GM10266 (cell line): ENCODE measurements around the gene TMCO4.

Source experiments
- DNase-seq: peaks from one replicate; pipeline ENCODE4 v3.0.0; 2012; ENCODE audit errors: extremely low spot score
- TF ChIP-seq, protein P1 (sequence below): IDR thresholded peaks from 2 replicates; pipeline ENCODE4 v1.5.1; 2012; ENCODE audit warnings: mild to moderate bottlenecking, low read depth; ENCODE audit not compliant: control insufficient read depth, insufficient read depth; ENCODE audit errors: missing control alignments

TMCO4 gene

DNA sequence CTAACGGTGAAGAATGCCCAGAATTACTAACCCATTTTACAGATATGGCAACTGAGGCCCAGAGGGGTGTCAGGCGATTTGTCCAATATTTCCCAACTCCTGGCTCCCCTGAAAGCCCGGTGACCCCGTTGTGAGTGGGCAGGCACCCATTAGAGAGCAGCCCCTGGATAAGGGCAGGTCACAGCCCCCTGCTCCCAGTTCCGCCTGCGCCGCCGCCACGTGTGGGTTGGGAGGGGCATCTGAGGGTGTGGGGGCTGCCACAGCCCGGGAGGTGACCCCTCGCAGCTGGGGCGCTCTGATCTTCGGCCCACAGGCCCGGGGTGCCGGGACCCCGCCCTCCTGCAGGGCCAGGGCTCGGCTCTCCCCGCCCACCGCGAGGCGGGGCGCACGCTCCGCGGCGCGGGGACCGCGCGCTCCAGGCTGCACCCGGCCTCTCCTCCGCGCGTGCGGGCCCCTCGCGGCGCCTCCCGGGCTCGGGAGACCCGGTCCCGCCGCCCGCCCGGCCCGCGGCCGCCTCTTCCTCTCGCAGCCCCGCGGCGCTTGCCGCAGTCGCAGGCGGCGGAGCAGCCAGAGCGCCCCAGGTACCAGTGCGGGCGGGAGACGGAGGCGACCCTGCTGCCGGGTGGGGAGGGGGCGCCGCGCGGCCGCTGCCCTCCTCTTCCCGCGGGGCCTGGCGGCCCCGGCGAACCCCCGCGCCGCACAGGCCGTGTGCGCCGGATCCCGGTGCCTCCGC is 135.1 kb downstream of the TMCO4 start, which contains the start of gene HTR6:
Gene HTR6 (plus strand): TSS at position 423 of the 733 bp plus-strand sequence. CDS start 879 bp downstream, outside the sequence.
- TF ChIP-seq, protein P1, sequence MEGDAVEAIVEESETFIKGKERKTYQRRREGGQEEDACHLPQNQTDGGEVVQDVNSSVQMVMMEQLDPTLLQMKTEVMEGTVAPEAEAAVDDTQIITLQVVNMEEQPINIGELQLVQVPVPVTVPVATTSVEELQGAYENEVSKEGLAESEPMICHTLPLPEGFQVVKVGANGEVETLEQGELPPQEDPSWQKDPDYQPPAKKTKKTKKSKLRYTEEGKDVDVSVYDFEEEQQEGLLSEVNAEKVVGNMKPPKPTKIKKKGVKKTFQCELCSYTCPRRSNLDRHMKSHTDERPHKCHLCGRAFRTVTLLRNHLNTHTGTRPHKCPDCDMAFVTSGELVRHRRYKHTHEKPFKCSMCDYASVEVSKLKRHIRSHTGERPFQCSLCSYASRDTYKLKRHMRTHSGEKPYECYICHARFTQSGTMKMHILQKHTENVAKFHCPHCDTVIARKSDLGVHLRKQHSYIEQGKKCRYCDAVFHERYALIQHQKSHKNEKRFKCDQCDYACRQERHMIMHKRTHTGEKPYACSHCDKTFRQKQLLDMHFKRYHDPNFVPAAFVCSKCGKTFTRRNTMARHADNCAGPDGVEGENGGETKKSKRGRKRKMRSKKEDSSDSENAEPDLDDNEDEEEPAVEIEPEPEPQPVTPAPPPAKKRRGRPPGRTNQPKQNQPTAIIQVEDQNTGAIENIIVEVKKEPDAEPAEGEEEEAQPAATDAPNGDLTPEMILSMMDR = no peak
- peak; percentile 89 for DNase-seq

DNA sequence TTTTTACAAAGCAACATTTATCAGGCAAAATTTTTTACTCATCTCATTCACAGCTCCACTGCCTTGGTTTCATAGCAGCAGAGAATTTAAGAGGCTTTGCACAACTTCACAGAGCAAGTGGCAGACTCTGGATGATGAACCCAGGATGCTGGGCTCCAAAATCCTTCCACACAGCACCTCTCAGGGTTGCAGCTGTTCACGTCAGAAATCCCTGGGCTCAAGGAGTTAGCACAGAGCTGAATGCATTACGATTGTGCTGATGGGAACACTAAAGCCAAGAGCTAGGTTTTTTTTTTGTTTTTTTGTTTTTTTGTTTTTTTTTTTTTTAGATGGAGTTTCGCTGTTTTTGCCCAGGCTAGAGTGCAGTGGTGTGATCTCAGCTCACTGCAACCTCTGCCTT is 137.4 kb downstream of the TMCO4 start:
- DNase-seq = no peak
- TF ChIP-seq, protein P1 = no peak

DNA sequence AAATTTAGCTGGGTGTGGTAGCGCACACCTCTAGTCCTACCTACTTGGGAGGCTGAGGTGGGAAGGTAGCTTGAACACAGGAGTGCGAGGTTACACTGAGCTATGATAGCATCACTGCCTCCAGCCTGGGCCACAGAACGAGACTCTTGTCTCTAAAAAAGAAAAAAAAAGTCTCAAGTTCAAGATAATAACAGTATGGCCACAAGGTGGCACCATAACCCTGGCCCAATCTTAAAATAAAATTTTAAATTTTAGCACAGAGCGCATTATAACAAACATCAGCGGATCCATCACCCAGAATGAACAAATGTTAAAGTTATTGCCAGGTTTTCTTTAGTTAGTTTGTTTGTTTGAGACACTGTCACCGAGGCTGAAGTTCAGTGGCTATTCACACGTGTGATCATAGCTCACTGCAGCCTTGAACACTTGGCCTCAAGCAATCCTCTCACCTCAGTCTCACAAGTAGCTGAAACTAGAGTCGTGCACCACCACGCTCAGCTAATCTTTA is 137.9 kb downstream of the TMCO4 start:
- peak; percentile 69 for DNase-seq
- TF ChIP-seq, protein P1 = peak; percentile 43

- TF ChIP-seq, protein P1 = no peak
- no peak for DNase-seq
Measured at GRCh38 chr1:19658186-19658585, 141.5 kb downstream of the TMCO4 start.

GRCh38 chr1:19657511-19657910 is 142.2 kb downstream of the TMCO4 start:
- no peak for DNase-seq
- TF ChIP-seq, protein P1 = no peak

GRCh38 chr1:19656780-19657466 is 142.8 kb downstream of the TMCO4 start:
- TF ChIP-seq, protein P1 = no peak
- no peak for DNase-seq
